ENCODE measurements around the gene PHKB. TPM values are rescaled to one million over a fixed set of nuclear protein-coding genes. Genes with fewer than 3 reads are reported as not detected.

PHKB gene
- 19.0 and 28.0 TPM in 2 replicates for total RNA-seq

DNA sequence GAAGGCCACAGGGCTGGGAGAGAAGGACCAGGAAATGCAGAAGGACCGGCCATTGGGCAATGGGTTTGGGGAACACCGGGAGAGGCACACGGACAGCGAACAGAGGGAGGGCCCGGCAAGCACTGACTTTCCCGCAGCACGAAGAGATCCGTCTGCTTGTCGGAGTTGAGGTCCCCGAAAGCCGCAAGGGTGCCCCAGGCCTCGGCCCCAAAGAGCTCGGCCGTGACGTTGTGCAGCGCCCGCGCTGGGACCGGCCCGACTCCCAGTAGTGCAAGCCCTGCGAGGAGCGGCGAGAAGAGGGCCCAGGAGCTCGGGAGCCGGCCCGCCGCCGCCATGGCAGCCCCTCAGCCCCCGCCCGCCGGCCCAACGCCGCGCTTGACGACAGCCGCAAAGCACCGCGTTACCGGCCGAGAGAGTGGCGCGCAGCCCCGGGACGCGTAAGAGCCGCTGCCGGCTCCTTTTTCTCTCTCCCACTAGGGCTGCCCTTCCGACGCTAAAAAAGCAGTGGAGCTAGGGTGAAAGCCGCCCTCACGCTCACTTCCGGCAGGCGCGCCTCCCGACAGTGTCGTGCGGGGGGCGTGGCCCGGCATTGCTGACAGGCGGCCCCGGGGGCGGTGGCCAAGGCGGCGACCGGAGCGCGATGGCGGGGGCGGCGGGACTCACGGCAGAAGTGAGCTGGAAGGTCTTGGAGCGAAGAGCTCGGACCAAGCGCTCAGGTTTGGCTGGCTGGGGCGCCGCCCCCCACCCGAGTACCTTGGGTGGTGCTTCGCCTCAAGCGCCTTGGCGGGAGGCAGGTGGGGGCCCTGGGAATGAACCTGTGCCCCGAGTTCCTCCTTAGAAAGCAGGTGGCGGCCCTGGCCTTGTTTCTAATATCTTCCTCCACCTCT is at the start of gene PHKB, which contains the start of gene ITFG1:
Gene PHKB (plus strand): TSS at position 621 of the 887 bp plus-strand sequence. CDS start 20 bp downstream, at position 641.
Gene ITFG1 (minus strand): TSS at position 353 of the 887 bp plus-strand sequence. CDS start 18 bp downstream, at position 335.

Other genes starting within 250 kb of the PHKB start
- 38.1 and 48.4 TPM in 2 replicates for gene ITFG1, start 268 bp upstream of the PHKB start, total RNA-seq